Gastroesophageal sphincter (tissue), 4 donors: Measurements from ENCODE around the gene KIAA1217. TPM values are rescaled to one million over a fixed set of nuclear protein-coding genes. Genes with fewer than 3 reads are reported as not detected.

Source experiments
- ATAC-seq: fragments of 150-250 bp; one replicate; pipeline ENCODE4 v1.9.1; 2016; ENCODE audit warnings: mild to moderate bottlenecking, moderate library complexity
- H3K27ac ChIP-seq, 4 donors: fragments of 200-600 bp; sonication (generic) in 3 of 4; 1 replicate in 3 of 4; 2 replicates in 1 of 4; pipeline ENCODE4 v1.5.1; 2016 to 2019
- H3K27me3 ChIP-seq: fragments of 200-600 bp; sonication (generic); one replicate; pipeline ENCODE4 v1.5.1; 2019
- H3K36me3 ChIP-seq, 2 donors: fragments of 200-600 bp; sonication (generic); one replicate each; pipeline ENCODE4 v1.5.1; 2019; ENCODE audit warnings: control low read depth in 1 of 2
- H3K4me1 ChIP-seq, 3 donors: fragments of 200-600 bp; sonication (generic); 1 replicate in 2 of 3; 2 replicates in 1 of 3; pipeline ENCODE4 v1.5.1; 2016 to 2019; ENCODE audit warnings: control low read depth in 2 of 3
- H3K4me3 ChIP-seq, 2 donors: fragments of 200-600 bp; sonication (generic); one replicate each; pipeline ENCODE4 v1.5.1; 2019; ENCODE audit warnings: mild to moderate bottlenecking in 1 of 2, moderate library complexity in 1 of 2
- H3K9me3 ChIP-seq, 3 donors: fragments of 200-600 bp; sonication (generic); one replicate each; pipeline ENCODE4 v1.5.1; 2017 to 2019; ENCODE audit warnings: control low read depth in 2 of 3
- EP300 ChIP-seq: sonication (generic); formaldehyde crosslinking; IDR thresholded peaks from one replicate; pipeline ENCODE4 v1.6.1; 2017; ENCODE audit warnings: antibody characterized with exemption, mild to moderate bottlenecking
- POLR2A ChIP-seq, 2 donors: fragments of 450-650 bp; IDR thresholded peaks; one replicate each; pipeline ENCODE4 v1.6.1; 2017; ENCODE audit warnings: antibody characterized with exemption in 2 of 2, mild to moderate bottlenecking in 2 of 2, moderate library complexity in 1 of 2
- POLR2AphosphoS5 ChIP-seq: sonication (generic); formaldehyde crosslinking; IDR thresholded peaks from one replicate; pipeline ENCODE4 v1.6.1; 2017; ENCODE audit warnings: antibody characterized with exemption
- WGBS, 2 donors: methylation state at CpG; one replicate each; pipeline ENCODE4 v1.1.5; 2018; ENCODE audit warnings: low coverage in 1 of 2; 5-methylcytosine and 5-hydroxymethylcytosine counted together
- total RNA-seq, 4 donors: library from RNA; depleted of rRNA; stranded (reverse); fragments of >200 nt; gene quantifications; one replicate each; pipeline ENCODE4 v1.1.0, GENCODE V29; 2016
- TF ChIP-seq, protein P1 (sequence below), 4 experiments: fragments of 200-600 bp in 2 of 4; fragments of 450-650 bp in 2 of 4; sonication (generic) in 1 of 4; IDR thresholded peaks; one replicate each; pipeline ENCODE4 v1.5.1; 2017 to 2019; ENCODE audit warnings: antibody characterized with exemption in 4 of 4, mild to moderate bottlenecking in 2 of 4, moderate library complexity in 2 of 4

KIAA1217 gene
- total RNA-seq, 4 donors from 2014 or later: 9.7 to 15.3 (median 12.7) TPM

DNA sequence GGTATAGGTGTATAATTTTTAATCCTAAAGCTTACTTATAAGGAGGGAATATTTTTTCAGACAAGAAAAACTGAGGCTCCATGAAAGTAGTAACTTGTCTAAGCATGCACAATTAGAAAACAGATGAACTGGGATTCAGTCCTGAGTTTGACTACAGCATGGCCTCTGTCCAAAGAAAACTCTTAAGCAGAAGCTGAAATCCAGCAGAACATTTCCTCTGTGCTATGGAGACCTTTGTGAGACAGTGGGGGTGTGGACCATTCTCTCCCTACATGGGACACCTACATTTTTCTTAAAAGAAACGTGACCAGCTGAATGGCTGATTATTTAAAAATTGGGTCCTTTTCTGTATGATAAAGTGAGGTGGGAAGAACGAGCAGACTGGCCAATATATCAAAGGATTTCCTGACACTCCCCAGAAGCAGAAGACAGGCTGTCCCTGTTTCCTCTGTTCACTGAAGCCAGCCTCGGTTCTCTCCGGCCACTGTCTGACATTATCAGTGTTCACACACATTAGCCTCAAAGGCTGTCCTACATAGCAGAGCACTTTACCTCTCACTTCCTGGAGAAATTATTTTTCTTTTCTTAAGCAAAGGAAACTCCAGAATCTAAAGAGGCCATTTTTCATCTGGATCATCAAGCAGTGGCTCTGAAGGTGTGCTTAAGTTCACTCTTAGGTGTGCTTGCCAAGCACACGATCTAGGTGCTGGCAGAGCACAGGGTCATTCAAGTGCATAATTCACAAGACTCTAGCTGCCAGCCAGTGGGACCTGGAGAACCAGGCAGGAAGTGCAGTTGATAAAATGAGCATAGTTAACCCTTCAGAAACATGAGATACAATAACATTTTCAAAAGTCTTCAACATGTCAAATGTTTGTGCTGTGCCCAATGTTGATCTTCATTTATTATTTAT lies 40.4 kb upstream of the KIAA1217 start:
- no peaks in the 10 kb centered on the region for H3K4me1 ChIP-seq

DNA sequence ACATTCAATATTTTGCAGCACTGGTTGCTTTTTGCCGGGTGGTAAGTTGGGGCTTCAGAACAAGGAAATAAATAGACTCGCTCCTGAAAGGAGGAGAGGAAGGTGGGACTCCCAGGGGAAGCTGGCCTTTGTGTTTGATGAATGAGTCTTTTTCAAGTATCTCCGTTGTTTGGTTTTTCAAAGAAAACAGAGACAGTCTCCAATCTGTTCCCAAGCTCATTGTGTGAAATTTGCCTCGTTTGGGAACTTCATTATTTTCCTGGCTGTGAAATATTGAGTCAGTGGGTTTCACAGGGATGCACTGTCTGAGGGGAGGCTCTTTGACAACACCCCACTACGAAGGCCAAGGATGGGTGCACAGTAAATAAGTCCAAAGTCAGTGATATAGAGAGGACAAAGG lies 38.7 kb upstream of the KIAA1217 start:
- Histone ChIP-seq H3K36me3 (no peaks in the 10 kb centered on the region), H3K4me3 (no peak overlapping the region), H3K27ac (no peak overlapping the region), H3K9me3 (no peaks in the 10 kb centered on the region), H3K4me1 (no peaks in the 10 kb centered on the region), H3K27me3 (no peaks in the 10 kb centered on the region)
- TF ChIP-seq POLR2A (IDR thresholded peaks at IDR 0.05) (no peak), EP300 (no peak)
- ATAC-seq: no peak
- 67 to 70% methylated on average over 3 to 5 of the region's 5 CpGs for WGBS, 2 donors

More for the DNA sequence above, 40.4 kb upstream of the KIAA1217 start:
- Histone ChIP-seq H3K27me3 (no peaks in the 10 kb centered on the region), H3K27ac (no peak overlapping the region), H3K9me3 (no peaks in the 10 kb centered on the region), H3K4me3 (no peak overlapping the region), H3K36me3 (no peaks in the 10 kb centered on the region)
- TF ChIP-seq EP300 (no peak), POLR2A (IDR thresholded peaks at IDR 0.05) (no peak), POLR2AphosphoS5 (no peak)
- TF ChIP-seq, protein P1, sequence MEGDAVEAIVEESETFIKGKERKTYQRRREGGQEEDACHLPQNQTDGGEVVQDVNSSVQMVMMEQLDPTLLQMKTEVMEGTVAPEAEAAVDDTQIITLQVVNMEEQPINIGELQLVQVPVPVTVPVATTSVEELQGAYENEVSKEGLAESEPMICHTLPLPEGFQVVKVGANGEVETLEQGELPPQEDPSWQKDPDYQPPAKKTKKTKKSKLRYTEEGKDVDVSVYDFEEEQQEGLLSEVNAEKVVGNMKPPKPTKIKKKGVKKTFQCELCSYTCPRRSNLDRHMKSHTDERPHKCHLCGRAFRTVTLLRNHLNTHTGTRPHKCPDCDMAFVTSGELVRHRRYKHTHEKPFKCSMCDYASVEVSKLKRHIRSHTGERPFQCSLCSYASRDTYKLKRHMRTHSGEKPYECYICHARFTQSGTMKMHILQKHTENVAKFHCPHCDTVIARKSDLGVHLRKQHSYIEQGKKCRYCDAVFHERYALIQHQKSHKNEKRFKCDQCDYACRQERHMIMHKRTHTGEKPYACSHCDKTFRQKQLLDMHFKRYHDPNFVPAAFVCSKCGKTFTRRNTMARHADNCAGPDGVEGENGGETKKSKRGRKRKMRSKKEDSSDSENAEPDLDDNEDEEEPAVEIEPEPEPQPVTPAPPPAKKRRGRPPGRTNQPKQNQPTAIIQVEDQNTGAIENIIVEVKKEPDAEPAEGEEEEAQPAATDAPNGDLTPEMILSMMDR (IDR thresholded peaks at IDR 0.05): no peak
- WGBS, 2 donors: 9 to 16% methylated on average over 5 of the region's 5 CpGs
- no peak for ATAC-seq

DNA sequence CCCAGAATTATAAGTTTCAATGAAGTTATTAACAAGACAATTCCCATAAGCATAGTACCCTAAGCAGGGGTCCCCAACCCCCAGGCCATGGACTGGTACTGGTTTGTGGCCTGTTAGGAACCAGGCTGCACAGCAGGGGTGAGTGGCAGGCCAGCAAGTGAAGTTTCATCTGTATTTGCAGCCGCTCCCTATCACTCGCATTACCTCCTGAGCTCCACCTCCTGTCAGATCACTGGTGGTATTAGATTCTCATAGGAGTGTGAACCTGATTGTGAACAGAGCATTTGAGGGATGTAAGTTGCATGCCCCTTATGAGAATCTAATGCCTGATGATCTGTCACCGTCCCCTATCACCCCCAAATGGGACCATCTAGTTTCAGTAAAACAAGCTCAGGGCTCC lies 36.0 kb upstream of the KIAA1217 start:
- no peaks in the 10 kb centered on the region for H3K27me3 ChIP-seq
- no peak overlapping the region for H3K4me3 ChIP-seq
- no peaks in the 10 kb centered on the region for H3K4me1 ChIP-seq
- no peak for ATAC-seq
- no peak for TF ChIP-seq EP300
- TF ChIP-seq, protein P1 (IDR thresholded peaks at IDR 0.05): no peak
- no peak for TF ChIP-seq POLR2AphosphoS5
- no peak for TF ChIP-seq POLR2A (IDR thresholded peaks at IDR 0.05)
- H3K27ac ChIP-seq: no peak overlapping the region
- peaks cover 0 to 12% (median 0%) of the 10 kb centered on the region in 3 donors for H3K9me3 ChIP-seq
- H3K36me3 ChIP-seq: no peaks in the 10 kb centered on the region
- WGBS, 2 donors: 100% methylated on average over 1 to 3 of the region's 3 CpGs

DNA sequence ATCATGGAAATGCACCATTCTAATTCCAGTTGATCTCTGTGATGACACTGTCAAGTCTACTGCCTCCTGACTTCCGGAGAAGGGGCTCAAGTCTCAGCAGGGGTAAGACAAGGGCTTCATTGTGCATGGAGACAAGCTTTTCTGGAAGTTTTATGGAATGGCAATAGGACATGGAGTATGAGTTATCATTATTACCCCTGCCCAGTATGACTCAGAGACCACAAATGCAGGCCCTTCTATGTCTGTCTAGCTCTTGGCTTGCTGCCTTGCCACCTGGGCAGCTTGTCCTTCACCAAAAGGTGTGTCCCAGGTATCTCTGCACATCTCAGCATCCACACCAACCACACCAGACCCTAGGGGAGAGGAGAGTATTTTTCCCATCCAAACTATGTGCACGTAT lies 34.9 kb upstream of the KIAA1217 start:
- H3K4me1 ChIP-seq: no peaks in the 10 kb centered on the region

DNA sequence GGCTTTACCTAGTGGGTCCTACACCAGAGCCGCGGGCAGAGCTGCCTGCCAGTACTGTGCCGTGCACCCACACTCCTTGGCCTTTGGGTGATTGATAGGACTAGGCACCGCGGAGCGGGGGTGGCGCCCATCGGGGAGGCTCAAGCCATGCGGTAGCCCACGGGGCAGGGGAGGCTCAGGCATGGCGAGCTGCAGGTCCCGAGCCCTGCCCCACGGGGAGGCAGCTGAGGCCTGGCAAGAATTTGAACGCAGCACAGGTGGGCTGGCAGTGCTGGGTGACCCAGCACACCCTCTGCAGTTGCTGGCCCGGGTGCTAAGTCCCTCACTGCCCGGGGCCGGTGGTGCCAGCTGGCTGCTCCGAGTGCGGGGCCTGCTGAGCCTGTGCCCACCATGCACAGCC lies 32.3 kb upstream of the KIAA1217 start:
- ATAC-seq: no peak
- WGBS, 2 donors: no CpG with 5 or more reads among the region's 19 CpGs
- TF ChIP-seq POLR2A (IDR thresholded peaks at IDR 0.05) (no peak), POLR2AphosphoS5 (no peak)

More for the DNA sequence above, 34.9 kb upstream of the KIAA1217 start:
- H3K27me3 ChIP-seq: no peaks in the 10 kb centered on the region
- H3K27ac ChIP-seq: no peak overlapping the region
- TF ChIP-seq POLR2A (IDR thresholded peaks at IDR 0.05) (no peak), EP300 (no peak), POLR2AphosphoS5 (no peak)
- TF ChIP-seq, protein P1 (IDR thresholded peaks at IDR 0.05): no peak
- WGBS, 2 donors: 100% methylated on average over 1 of the region's 2 CpGs; no CpG with 5 or more reads in 1 of the 2 donors
- H3K9me3 ChIP-seq: peaks cover 0 to 23% (median 0%) of the 10 kb centered on the region in 3 donors
- H3K36me3 ChIP-seq: no peaks in the 10 kb centered on the region
- H3K4me3 ChIP-seq: no peak overlapping the region
- ATAC-seq: no peak

DNA sequence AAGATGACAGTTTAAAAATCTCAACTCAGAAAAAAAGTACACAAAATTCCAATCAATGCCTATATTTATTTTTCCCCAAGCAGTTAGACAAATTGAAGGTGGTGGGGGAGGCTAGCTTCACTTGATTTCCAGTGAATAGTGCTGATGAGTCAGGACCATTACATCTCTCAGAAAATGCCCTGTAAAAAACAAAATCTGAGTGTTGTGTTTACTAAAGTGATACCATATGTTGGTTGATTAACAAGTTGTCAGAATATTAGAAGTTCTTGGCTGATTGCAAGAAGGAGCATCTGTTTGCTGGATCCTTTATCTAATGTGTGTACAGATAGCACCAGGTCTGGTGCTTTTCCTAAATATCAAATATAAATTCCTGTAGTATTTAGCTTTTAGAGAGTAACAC lies 31.3 kb upstream of the KIAA1217 start:
- no peak for ATAC-seq
- no peak overlapping the region for H3K27ac ChIP-seq

More for the DNA sequence above, 32.3 kb upstream of the KIAA1217 start:
- Histone ChIP-seq H3K36me3 (no peaks in the 10 kb centered on the region), H3K9me3 (peaks cover 0 to 29% (median 0%) of the 10 kb centered on the region in 3 donors), H3K4me3 (no peak overlapping the region), H3K4me1 (no peaks in the 10 kb centered on the region), H3K27me3 (no peaks in the 10 kb centered on the region), H3K27ac (no peak overlapping the region)

More for the DNA sequence above, 31.3 kb upstream of the KIAA1217 start:
- H3K4me1 ChIP-seq: no peaks in the 10 kb centered on the region
- peaks cover 0 to 29% (median 0%) of the 10 kb centered on the region in 3 donors for H3K9me3 ChIP-seq
- H3K36me3 ChIP-seq: no peaks in the 10 kb centered on the region
- no peak for TF ChIP-seq POLR2A (IDR thresholded peaks at IDR 0.05)
- TF ChIP-seq EP300: no peak
- TF ChIP-seq, protein P1 (IDR thresholded peaks at IDR 0.05): no peak
- no peak for TF ChIP-seq POLR2AphosphoS5
- H3K27me3 ChIP-seq: no peaks in the 10 kb centered on the region
- no peak overlapping the region for H3K4me3 ChIP-seq
